HG03442 (cell line): Measurements from ENCODE around the gene ARHGAP4.

ENCODE experiments used
- ATAC-seq: cut with Tn5 transposase; IDR thresholded peaks from one replicate; pipeline ENCODE4 v1.9.1; 2021; ENCODE audit warnings: mild to moderate bottlenecking, moderate library complexity; ENCODE audit not compliant: unreplicated experiment

The ARHGAP4 gene

DNA sequence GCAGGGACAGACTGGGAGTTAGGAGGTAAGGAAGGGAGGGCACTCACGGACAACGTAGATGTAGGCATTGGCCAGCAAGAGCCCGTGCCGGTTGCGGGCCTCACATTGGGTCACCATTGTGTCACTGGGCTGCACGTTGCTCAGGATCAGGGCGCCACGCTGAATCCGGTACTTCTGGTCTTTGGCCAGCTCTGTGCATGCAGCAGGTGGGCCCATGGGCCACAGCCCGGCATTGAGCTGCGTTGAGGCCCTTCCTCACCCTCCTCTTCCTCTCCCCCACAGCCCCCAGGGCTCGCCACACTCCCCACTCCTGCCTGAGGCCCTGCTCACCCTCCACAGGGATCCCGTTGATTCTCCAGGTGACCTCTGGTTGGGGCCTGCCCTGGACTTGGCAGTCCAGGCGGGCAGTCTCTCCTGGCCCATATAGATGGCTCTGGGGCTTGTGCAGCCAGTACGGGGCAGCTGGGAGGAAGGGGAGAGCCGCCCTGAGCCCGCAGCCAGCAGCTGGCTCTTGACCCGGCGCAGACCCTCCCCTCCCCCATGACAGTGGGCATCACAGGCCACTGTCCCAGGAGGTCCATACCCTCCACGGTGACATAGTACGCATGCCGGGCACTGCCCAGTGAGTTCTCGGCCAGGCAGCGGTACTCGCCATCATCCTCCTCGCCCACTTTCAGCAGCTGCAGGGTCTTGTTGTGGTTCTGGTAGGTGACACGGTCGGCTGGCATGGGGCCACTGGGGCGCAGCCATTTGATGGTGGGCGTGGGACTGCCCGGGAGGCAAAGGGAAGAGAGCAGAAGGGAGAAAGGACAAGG, 56.4 kb downstream of the ARHGAP4 start:
- no peak for ATAC-seq

DNA sequence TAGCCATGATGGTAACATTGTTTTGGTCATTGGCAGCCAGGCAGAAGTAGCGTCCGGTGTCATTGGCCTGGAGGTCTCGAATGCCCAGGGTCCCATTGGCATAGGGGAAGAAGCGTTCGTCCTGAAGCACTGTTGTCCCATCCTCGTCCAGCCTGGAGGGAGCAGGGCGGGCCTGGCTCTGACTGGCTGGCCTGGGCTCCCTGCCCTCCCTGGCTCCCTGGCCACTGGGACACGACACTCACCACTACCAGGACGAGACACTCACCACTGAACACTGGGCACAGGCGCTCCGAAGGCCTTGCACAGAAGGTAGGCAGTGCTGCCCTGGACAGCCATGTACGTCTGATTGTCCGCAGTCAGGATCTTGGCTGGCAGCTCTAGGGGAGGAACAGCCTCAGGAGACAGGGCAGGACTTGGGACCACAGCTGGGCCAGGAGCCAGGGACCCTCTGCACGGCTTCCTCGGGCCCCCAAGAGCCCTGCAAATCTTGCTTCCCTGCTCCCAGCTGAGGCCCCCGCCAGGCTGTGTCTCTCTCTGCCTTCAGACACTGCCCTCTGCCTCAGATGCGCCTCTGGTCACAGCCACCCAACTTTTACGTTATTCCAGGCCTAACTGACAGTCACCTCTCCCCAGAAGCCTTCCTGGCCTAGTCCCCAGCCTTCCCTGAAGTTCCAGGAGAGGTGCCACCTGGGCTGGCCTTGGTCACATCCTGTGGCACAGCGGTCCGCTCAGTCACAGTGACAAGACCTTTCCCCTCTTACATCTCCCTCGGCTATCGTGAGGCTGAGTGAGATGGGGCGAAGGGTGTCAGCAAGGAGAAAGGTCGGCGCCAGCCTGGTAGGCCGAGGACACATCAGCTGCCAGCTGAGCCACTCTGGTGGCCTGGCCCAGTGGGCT, 57.2 kb downstream of the ARHGAP4 start:
- no peak for ATAC-seq

DNA sequence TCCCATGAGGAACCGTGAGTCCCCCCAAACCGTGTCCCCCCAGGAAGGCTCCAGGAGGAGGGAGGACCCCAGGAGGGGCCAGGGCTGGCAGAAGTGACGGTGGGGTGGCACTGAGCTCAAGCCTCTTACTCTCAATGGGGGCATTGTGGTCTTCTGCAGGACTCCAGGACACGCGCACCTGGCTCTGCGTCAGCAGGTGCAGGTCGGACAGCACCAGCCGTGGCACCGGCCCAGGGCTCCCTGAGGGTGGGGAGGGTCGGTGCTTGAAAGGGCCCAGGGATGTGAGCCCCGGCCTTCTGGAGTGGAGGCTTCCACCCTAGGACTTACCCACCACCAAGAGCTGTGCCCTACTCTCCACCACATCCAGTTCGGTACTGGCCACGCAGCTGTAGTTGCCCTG, 58.4 kb downstream of the ARHGAP4 start:
- ATAC-seq, result no peak

DNA sequence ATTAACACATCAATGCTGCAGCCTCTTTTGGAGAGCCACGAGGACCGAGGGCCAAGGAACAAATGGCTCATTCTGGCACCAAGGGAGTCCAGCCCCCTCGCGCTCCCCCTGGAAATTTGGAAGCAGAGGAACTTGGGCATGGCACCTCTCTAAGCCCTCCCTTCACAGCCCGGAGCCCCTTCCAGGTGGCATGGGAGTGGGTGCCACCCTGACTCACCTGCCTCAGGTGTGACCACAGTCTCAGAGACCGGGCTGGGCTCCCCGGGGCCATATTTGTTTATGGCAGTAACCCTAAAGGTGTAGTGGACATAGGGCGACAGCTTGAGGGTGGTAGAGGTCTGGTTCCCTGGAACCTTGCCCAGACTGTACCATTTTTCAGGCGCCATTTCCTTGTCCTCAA, 58.9 kb downstream of the ARHGAP4 start:
- no peak for ATAC-seq

DNA sequence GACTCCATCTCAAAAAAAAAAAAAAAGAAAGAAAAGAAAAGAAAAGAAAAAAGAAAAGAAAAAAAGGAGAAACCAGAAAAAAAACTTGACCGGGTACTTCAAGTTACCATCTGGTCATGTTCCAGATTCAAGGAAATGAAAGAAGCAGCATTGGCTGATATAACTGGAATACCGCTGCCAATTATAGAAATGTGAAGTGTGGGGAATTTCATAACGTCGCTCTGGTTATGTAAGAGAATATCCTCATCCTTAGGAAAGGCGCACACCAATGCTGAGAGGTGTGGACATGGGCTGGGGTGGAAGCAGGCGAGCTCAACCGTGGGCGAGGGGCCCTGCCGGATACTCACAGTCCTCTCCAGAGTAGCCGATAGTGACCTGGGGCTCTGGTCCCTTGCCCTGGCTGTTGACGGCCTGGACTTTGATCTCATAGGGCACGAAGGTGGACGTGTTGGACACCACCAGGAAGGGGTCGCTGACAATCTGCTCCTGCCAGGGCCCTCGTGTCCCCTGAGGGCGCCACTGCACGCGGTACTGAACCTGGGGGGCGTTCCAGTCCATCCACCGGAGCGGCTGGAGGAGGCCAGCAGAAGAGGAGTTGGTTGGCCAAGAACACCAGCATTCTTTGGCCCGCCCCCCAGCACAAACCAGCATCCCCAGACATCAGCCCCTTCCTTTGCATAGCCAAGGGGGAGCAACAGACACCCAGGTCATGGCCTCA, 59.6 kb downstream of the ARHGAP4 start:
- ATAC-seq, result no peak

DNA sequence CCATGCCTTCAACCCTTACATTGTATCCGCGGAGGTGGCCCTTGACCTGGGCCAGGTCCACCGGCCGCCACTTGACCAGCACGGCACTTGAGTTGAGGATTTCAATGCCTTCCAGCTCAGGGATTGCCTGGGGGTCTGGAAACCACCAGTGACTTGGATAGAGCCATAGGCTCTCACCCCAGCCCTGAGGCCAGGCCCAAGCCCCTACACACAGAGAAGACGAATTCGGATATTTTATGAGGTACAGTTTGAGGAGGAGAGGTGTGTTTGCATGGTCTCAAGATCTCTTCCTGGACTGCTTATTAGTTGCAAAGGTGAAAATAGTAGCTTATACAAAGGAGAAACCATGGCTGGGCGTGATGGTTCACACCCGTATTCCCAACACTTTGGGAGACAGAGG, 60.4 kb downstream of the ARHGAP4 start:
- no peak for ATAC-seq

DNA sequence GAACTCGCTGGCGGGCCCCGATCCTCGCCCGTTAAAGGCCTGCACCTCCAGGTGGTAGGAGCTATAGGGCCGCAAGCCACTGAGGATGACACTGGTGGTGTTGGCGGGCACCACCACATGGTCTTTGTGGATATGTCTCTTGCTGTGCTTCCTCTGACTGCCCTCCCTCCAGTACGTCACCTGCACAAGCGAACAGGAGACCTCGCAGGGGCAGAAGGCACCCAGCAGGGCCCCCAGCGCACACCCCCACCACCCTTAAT, 60.8 kb downstream of the ARHGAP4 start:
- no peak for ATAC-seq

DNA sequence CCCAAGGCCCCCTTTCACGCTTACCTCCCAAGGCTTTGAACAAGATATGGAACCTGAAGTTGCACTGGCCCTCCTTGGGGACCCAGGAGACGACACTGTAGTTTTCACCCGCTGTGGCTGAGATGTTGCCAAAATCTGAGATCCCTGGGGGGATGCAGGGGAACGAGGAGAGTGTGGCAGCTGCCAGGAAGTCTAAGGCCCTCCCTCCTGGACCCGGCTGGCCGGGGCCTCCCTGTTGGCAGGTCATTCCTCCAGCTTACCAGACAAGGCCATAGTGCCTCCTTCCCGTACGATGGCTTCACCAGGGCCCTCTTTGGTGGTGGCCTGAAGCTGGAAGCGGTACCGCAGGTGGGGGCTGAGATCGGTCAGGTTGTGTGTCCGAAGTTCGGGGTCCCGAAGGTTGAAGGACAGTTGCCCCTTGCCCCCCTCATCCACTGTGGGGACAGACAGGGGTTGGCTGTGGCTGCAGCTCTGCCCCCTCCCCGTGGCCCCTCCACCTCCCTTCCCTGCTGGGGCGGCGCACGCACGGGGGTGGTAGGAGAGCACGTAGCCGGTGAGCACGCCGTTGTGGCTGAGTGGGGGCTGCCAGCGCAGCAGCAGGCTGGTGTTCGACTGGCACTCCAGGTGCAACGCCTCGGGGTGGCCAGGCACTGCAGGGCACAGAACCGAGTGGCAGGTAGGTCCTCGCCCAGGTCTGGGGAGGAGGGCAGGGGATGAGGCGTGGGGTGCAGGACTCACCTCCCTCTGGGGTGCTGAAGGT, 61.3 kb downstream of the ARHGAP4 start:
- no peak for ATAC-seq

DNA sequence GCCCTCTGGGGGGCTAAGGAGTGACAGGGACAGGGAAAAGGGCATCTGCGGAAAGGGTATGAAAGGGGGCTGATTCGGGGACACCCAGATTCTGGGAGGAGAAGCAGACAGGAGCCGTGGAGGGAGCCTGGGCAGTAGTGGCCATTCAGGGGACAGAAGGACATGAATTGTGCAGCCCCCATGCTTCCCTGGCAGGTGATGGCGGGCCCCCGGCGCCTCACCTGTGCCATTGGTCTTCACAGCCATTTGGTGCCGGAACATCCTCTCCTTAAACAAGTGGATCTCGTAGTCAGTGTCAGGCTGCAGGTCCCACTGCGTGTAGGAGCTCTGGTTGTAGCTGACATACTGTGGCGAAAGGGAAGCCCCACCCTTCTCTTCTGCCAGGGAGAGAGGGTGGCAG, 62.0 kb downstream of the ARHGAP4 start:
- ATAC-seq, result no peak

DNA sequence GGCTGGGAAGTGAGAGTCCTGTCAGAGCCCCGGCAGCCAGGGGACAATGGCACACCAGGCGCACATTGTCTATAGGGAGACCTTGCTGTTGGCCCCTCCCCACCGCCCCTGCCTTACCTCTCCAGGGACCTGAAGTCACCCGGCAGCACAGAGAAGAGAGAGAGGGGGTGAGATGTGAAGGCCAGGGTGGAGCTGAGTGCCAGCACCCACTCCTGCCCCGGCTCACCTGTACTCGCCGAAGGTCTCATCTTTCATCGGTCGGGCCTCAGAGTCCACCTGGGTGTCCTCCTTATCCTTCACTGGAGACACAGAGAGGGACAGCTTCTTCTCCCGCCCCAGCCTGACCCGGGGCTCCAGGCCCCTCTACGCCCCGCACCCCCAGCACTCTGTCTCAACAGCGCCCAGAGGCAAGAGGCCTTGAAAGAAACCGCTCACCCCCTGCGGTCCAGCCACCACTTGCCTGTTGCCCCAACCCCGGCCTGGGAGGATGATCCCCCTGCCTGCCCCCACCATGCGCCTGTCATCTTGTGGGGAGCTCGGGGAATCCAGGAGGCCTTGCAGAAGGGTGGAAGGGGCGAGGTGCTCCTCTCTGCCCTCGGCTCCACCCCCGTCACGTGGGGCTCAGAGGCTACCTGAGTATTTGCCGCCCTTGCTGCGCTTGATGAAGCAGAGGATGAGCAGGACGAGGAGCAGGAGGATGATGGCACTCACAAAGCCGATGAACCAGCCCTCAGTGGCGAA, 62.6 kb downstream of the ARHGAP4 start:
- ATAC-seq, result no peak

DNA sequence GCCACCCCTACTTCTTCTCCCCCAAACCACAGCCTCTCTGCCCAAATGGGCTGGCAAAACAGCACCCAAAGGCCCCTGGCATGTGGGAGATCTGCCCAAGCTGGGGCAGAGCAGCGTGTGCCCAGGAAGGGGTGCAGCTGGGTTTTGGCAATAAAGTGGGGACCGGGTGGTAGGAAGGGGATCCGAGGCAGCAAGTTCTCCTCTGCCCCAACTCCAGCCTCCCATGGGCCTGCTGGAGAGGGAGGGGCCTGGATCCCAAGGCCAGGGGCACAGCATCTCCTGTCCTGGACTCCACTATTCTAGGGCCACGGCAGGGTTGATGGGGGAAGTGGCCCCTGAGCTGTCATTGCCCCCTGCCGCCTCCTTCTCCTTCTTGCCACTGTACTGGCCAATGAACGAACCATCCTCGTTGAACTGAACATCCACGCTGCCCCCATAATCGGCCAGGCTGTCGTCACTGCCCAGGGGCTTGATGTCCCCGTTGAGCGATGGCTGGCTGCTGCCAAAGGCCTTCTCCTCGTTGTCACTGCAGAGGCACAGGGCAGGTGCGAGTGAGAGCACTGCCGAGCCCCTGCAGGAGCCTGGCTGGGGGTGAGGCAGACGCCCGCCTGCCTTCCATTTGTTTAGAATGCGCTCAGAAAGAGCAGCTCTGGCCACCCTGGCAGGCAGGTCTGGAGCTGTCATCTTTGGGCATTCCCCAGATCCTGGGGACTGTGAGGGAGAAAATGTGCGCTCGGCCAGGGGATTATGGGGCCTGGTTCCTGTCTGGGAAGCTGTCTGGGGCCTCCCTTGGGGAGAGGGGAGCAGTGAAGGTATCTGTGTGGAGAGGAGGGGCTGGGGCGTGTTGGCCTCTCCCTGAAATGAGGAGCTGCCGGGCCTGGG, 63.5 kb downstream of the ARHGAP4 start:
- ATAC-seq, result no peak

DNA sequence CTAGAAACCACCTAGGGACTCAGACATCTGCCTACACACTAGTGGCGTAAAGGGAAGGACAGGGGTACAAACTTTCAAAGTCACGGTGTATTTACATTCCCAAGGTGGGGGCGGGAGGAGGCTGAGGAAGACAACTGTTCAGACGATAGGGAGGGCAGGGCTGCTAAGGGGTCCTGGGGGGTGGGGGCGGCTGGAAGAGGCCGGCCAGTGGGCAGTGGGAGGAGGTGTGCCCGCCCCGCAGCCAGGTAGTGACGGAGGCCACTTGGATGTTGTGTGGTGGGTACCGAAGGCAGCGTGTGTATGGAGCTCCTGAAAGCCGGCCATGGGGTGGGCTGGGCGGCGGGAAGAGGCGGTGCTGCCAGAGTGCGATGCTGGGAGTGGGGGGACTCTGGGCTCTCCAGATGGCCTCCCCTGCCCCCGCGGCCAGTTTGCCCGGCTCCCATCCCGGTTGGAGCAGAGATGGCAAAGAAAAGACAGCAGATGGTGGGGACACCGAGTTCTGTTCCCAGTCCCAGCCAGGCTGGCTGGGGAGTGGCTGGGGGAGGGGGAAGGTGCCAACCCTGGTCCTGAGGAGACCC, 64.2 kb downstream of the ARHGAP4 start:
- no peak for ATAC-seq

DNA sequence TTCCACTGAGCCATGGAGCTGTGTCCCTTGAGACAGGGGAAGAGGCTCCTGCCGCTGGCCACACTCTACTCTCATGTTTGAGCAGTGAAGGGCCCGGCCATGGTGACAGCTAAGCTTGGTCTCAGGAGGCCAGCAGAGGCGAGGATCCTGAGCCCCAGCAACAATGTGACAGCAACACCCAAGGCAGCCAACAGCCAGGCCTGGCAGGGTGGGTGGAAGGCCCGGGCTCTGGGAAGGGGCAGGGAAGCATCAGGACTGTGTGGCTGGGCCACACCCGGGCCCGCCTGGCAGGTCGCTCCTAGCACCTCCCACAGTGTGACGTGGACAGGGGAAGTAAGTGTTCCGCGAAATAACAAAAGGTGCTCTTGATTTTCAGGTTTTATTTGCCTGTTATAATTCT, 64.9 kb downstream of the ARHGAP4 start:
- no peak for ATAC-seq
